Fibroblast of skin of back (primary cell): ENCODE results near the gene TAS2R4. TPM values are rescaled to one million over a fixed set of nuclear protein-coding genes. Genes with fewer than 3 reads are reported as not detected.
"Not testable (repeated sequence)": the region's sequence is repeated elsewhere in the genome, so short reads cannot be mapped to it uniquely, and the experiment has no call there.

Source experiments
- DNase-seq: peaks from one replicate; pipeline ENCODE4 v3.0.0-alpha.2; 2013
- polyA plus RNA-seq, 2 experiments: library from polyadenylated mRNA; unstranded; fragments of 120-200 nt; gene quantifications; one replicate each; pipeline ENCODE4 v1.2.1, GENCODE V29; 2013; ENCODE audit not compliant: insufficient read length in 2 of 2

The TAS2R4 gene, protein sequence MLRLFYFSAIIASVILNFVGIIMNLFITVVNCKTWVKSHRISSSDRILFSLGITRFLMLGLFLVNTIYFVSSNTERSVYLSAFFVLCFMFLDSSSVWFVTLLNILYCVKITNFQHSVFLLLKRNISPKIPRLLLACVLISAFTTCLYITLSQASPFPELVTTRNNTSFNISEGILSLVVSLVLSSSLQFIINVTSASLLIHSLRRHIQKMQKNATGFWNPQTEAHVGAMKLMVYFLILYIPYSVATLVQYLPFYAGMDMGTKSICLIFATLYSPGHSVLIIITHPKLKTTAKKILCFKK
- 0.12 TPM for polyA plus RNA-seq (2013, experiment 1 of 2; ENCODE audit: insufficient read length)
- polyA plus RNA-seq (2013, experiment 2 of 2; ENCODE audit: insufficient read length): 0.12 TPM

DNA sequence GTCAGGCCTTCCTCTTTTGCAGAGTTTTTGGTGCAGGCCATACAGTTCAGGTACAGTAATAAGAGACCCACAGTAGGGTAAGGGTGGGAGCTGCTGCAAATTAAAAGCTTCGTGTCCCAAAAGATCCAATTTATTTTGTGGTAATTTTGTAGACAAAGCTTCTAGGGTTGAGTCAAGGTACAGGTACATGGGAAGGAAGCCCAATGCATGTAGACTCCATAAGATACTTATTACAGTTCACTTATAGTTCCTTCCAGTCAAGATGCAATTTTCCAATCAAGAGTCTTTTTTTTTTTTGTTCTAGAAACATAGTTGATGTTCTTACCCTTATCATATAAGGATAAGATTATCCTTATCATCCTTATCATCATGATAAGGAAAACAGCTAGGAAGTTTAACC is at the start of gene TAS2R4:
TSS of gene TAS2R4 (plus strand) at position 301 of the 400 bp plus-strand sequence. CDS start 1,815 bp downstream, outside the sequence.
- no peak for DNase-seq

DNA sequence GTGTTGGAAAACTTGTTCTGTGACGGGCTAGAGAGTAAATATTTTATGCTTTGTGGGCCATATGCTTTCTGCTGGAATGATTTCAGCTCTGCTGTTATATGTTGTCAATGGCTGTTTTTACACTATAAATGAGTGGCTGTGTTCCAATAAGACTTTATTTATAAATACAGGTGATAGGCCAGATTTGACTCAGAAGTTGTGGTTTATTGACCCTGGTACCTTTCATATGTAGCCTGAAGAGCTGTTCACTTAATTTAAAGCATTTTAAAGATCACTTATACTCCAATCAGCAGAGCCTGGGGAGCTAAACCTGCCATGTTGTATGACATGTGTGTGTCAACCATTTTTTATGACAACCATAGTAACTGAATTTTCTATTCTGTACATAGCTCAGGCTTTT is 47.5 kb upstream of the TAS2R4 start:
- no peak for DNase-seq

DNA sequence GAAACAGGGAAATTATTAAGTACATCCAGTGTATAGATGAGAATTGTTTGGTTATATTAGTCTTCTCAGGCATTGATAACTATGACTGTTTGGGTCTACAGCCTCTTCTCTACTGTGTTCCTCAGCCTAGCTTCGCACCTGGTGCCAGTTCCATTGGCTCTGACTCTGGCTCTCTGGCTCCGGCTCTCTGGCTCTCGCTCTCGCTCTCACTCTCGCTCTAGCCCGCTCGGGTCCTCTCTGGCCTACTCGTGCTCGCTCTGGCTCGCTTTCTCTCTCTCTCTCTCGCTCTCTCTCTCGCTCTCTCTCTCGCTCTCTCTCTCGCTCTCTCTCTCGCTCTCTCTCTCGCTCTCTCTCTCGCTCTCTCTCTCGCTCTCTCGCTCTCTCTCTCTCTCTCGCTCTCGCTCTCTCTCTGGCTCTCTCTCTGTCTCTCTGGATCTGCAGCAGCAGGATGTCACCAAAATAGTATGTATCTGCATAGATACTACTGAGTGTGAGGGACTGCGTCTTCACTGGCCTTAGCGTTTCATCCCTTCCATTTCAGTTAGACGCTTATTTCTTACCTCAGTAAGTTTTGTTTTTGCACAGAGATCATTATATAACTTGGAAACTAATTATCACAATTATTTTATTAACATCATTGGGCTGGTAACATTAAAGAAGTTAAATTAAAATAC is 44.9 kb upstream of the TAS2R4 start:
- no peak for DNase-seq

DNA sequence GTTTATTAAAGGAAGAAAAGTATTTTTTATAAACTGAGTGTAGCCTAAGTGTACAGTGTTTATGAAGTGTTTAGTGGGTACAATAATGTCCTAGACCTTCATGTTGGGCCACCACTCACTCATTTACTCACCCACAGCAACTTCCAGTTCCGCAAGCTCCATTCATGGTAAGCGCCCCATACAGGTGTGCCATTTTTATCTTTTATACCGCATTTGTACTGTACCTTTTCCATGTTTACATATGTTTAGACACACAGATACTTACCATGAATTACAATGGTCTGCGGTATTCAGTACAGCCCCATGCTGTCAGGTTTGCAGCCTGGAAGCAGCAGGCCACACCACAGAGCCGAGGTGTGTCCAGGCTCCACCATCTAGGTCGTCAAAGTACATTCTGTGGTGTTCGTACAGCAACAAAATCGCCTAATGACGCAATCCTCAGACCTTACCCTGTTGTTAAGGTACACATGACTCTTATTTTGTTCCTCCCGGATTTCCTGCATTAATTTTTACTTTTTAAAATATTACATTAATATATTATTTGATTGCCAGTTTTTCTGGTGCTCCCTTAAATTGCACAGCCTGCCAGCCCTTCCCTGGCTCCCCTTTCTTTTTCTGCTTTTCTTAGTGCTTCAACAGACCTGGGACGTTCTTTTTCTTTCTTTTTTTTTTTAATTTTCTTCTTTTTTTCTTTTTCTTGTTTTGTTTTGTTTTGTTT is 39.2 kb upstream of the TAS2R4 start:
- no peak for DNase-seq

DNA sequence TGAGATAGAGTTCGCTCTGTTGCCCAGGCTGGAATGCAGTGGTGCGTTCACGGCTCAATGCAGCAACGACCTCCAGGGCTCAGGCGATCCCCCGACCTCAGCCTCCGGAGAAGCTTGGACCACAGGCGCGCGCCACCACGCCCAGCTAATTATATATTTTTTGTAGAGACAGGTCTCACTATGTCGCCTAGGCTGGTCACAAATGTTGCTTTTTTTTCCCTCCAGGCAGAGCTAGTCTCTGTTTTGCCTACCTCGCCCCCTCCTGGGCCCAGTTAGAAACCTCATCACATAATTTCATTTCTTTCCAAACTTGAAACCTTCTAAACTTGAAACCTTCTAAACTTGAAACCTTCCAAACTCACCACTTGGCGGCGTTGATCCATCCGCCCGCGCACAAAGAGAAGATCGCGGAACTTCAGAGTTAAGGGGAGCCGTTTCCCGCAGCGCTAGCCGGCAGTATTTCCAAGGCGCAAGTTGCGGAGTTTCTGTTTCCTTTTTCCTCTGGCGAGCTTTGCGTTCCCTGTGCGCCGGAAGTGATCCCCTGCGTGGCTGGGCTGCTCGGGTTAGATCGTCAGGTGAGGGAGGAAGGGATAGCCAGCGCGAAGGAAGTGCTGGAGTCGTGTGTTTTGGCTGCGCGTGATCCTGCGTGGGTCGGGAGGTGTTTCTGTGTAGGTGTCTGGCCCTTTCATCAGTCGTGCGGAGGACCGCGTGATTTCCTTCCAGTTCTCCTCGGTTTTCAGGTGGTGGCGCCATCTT is 38.5 kb upstream of the TAS2R4 start, which contains the start of gene SSBP1:
TSS of gene SSBP1 (plus strand) at position 523 of the 756 bp plus-strand sequence. CDS start 809 bp downstream, outside the sequence.
- peak; percentile 96 for DNase-seq

DNA sequence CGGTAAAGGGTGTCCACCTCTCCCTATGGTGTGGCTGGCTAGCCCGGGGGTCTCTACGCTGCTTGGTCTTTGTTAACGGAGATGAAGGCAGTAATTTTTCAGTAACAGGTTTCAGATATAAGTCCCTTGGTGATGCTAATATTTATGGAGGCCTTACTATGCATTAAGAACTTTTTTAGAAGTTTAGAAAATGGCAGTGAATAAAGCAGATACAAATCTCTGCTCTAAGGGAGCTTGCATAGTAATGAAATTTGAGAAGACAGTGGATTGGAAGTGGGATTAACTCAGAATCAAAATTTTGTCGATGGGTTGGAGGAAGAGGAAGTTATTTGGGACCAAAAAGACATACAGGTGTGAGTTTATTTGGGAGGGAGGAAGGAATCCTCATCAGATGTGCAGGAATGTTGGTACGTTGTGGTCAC is 37.9 kb upstream of the TAS2R4 start:
- DNase-seq: no peak

DNA sequence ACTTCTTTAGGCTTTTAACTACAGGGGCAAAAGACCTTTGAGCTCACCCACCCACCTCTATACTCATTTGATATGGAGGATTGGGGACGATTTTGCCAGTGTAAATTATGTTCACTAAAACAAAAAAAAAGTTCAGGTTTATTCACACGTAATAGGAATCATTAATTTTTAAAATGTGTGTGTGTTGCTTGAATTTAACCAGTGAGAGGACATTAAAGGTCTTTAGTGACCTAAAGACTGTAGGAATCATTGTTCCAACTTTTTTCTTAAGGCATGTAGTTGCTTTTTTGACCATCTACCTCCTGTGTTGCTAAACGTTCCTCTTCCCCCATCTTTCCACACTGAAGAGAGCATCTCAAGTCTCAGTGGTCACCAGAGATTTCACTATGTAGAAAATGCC is 37.2 kb upstream of the TAS2R4 start:
- DNase-seq: no peak

DNA sequence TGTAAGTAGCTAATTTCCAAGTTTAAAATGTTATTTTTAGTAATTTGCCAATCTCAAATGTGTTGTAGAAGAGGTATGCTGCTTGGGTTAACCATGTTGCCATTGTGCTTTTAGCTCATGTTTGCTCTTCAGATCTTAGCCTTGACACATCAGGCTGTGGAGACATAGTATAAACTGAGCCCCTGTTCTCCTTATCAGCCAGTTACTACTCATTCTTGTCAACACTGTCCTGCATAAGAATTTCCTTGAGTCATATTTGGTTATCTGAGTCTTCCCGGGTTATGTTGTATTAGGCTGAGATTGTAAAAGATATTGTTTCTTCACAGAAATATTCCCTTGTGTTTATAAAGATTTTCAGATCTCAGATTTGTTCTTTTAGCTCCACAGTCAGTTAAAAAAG is 34.2 kb upstream of the TAS2R4 start:
- no peak for DNase-seq

DNA sequence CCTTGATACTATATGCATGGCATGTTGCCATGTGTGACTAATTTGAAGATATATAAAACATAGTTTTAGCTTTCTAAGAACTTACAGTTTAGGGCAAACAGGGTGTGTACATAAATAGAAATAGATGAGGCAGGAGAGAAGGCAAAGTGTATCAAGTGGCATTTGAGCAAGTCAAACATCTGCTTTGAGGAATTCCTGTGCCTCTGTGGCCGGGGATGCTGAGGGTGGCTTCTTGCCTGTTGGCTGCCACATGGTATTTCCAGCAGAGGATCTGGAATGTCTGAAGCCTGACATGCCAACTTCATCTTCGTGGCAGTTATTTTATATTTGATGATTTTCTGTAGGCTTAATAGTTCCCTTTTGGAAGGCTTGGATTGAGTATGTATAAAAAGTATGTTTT is 32.3 kb upstream of the TAS2R4 start:
- no peak for DNase-seq

DNA sequence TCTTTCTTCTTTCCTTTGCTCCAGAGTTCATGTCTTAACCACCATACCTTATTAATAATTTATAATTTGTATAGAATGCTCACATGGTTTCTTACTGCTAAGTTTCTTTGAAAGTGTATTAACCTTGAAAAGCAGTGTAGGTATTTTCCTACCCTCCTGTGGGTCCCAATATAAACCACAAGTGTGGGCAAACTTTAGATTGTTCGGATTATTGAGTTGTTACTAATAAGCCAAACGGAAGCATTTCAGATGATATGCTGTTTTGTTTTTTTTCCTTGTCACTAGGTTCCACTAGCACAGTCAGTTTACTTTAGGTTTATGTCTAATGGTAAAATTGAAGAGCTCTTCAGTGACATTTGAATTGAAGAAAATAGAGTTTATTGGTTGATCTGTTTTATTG is 28.1 kb upstream of the TAS2R4 start:
- DNase-seq: peak; percentile 5

DNA sequence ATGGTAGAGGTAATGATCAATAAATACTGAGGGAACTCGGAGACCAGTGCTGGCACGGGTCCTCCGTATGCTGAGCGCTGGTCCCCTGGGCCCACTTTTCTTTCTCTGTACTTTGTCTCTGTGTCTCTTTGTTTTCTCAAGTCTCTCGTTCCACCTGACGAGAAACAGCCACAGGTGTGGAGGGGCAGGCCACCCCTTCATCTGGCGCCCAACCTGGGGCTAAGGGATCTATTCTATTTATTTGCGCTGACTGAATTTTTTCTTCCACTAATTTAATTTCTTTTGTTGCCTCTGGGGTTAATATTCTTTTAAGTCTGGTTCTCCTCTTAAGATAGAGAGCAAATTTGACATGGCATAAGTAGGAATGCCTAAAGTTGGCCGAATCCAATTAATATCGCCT is 24.6 kb upstream of the TAS2R4 start:
- peak; percentile 22 for DNase-seq

DNA sequence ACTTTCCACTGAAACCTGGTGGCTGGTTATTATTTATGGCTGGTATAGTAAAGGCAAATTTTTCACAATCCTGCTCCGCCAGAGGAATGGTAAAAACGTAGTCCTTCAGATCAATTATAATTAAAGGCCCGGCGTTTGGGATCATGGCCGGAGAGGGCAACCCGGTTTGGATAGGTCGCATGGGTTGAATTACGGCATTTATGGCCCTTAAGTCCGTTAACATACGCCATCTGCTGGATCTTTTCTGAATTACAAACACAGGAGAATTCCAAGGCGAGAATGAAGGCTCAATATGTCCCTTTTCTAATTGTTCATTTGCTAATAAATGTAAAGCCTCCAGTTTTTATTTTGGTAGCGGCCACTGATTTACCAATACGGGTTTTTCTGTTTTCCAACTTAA is 23.8 kb upstream of the TAS2R4 start:
- no peak for DNase-seq

DNA sequence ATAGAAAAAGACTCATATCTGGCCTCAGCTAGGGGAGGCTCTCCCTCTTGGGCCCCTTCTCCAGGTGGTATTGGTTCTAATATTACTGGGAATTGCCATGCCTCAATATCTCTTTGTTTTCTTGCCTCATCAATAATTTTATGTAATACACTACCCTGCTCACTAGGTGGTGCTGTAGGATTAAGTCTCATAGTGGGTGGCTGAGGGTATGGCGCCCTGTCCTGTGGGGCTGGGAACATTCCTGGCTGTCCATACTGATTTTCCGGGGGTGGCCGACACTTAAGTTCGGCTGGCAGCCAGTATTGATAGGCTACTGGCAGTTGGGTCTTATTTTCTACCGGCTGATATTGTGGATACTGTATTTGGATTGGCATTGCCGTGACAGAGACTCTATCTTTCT is 21.5 kb upstream of the TAS2R4 start:
- peak; percentile 16 for DNase-seq

DNA sequence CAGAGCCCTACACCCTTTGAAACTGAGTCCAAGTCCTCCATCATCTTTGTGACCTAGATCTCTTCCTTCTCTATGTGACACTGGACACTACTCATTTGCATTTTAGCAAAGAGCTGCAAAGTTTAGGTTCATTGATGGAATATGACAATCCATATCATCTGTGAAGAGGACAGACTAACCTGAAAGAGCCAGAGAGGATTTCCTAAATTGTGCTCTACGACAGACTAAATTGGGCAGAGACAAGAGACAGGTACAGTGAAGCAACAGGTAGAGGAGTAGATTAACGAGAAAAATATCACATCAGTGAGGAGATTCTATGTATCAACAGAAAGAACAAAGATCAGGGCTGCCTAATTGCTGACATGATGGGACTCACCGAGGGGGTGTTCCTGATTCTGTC is 12.7 kb upstream of the TAS2R4 start, which contains the start of gene TAS2R3:
TSS of gene TAS2R3 (plus strand) at position 301 of the 400 bp plus-strand sequence. CDS start at position 363, 62 bp downstream.
- DNase-seq: no peak

DNA sequence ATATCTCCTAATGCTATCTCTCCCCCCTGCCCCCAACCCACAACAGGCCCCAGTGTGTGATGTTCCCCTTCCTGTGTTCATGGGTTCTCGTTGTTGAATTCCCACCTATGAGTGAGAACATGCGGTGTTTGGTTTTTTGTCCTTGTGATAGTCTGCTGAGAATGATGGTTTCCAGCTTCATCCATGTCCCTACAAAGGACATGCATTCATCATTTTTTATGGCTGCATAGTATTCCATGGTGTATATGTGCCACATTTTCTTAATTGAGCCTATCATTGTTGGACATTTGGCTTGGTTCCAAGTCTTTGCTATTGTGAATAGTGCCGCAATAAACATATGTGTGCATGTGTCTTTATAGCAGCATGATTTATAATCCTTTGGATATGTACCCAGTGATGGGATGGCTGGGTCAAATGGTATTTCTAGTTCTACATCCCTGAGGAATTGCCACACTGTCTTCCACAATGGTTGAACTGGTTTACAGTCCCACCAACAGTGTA is 6.3 kb upstream of the TAS2R4 start:
- not testable (repeated sequence) for DNase-seq

DNA sequence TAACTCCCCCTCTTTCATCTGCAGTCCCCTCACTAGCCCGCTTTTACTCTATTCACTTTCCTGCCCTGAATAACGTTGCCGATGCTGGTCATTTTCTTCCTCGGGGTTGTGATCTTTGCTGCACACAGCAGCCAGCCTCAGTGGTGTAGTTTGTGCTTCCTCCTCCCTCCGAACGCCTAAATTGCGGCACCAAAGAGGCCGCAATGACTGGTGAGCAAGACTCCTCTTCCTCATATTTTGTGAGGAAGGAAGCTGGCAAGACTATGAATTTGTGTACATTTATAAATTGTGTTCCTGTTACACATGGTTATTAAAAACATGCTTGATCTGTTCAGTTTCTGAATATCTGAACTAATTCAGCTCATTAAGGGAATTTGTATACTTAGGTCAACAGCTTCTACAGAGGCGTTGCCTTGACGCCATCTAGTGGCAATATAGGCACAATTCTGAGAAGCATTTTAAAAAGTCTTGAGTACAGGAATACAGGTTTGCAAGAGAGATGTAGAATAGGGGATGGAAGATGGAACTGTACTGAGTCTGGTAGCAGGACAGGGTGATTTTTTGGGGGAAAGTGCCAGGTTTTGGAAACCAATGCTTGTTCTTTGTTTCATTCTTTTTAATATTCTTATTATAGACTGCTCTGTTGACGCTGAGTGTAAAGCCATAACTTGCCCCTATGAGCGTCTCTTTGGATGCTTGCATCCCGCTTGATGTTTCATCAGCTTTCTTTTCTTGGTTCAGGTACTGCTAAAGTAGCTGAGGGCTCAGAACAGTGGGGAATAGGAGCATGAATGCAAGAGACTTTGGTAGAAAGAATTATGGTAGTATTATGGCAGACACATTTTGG is 9.5 kb downstream of the TAS2R4 start:
- peak; percentile 44 for DNase-seq

DNA sequence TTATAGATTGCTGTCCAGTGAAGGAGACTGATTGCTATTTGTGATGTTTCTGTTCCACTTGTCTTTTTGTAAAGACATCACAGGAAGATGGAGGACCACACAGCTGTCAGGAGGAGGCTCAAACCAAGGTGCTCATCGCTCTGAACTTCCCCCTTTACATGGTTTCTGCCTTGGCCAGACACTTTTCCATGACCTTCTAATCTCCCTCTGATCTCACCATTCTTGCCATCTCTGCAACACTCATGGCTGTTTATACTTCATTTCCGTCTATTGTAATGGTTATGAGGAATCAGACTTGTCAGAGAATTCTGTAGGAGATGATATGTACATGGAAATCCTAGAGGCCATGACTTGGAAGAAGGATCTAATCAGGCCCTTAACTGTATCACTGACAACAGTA is 11.8 kb downstream of the TAS2R4 start:
- DNase-seq: no peak

DNA sequence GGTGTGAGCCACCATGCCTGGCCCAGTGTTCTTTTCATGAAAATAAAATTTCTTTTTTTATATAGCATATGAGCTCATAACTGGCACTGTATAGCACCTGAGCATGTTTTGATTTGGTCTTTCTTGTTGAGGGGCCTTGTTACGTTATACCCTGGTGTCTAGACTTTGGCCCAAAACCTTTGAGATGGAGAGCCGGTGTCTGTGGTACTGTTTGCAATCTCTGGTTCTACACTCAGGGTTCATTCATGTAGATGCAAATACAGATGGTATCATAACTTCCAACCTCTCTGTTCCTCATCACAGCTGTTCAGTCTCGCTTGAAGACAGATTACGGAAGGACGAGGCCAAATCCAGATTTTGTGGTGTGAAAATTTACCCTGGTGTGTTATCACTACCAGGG is 13.4 kb downstream of the TAS2R4 start, which contains the start of gene TAS2R5:
TSS of gene TAS2R5 (plus strand) at position 301 of the 400 bp plus-strand sequence. CDS start 145 bp downstream, outside the sequence.
- DNase-seq: no peak

DNA sequence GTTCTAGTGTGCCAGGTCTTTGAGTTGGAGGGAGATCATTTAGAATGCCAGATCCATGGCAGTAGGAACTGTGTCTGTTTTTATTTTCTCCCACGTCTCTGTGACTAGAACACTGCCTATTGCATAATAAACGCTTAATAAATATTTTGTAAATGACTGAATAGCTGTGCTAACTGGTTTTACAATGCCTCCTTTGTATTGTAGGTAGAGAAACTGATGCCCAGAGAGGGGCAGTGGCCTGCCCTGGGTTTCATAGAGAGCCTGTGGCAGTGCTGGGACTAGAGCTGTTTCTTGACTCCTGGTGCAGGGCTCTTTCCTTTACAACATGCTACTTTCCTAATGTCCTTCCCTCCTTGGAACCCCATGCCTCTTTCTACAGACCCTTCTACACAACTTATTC is 16.1 kb downstream of the TAS2R4 start:
- DNase-seq: no peak

DNA sequence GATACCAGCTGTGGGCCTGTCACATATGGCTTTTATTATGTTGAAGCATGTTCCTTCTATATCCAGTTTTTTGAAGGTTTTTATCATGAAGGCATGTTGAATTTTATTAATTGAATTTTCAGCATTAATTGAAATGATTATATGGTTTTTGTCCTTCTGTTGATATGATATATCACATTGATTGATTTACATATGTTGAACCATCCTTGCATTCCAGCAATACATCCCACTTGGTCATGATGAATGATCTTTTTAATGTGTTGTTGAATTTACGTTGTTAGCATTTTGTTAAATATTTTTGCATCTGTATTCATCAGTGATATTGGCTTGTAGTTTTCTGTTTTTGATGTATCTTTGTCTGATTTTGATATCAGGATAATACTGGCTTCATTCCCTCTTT is 43.6 kb downstream of the TAS2R4 start:
- no peak for DNase-seq

DNA sequence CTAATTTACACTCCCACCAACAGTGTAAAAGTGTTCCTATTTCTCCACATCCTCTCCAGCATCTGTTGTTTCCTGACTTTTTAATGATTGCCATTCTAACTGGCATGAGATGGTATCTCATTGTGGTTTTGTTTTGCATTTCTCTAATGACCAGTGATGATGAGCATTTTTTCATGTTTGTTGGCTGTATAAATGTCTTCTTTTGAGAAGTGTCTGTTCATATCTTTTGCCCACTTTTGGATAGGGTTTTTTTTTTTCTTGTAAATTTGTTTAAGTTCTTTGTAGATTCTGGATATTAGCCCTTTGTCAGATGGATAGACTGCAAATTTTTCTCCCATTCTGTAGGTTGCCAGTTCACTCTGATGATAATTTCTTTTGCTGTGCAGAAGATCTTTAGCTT is 46.0 kb downstream of the TAS2R4 start:
- not testable (repeated sequence) for DNase-seq
